Pancreas (tissue), 10 donors: ENCODE results near the gene POLR2B. TPM values are rescaled to one million over a fixed set of nuclear protein-coding genes. Genes with fewer than 3 reads are reported as not detected.

Experiments
- ATAC-seq, 4 donors: fragments of 200-7000 bp; cut with Tn5 transposase; one replicate each; pipeline versions ENCODE4 v1.8.0 to v1.9.1; 2020; ENCODE audit warnings: mild to moderate bottlenecking in 4 of 4, moderate library complexity in 4 of 4
- DNase-seq, 6 donors: peaks; one replicate each; pipeline ENCODE4 v3.0.0-alpha.2; 2020
- FAIRE-seq: peaks from 2 replicates; lab custom pipeline; 2012; peaks lifted over from hg19 to GRCh38; lab: Jason Lieb, UNC
- H3K27ac ChIP-seq, 4 donors: fragments of 200-600 bp; sonication (generic); 1 replicate in 3 of 4; 2 replicates in 1 of 4; pipeline versions ENCODE4 v1.5.0 to v1.8.0; 2020
- H3K27me3 ChIP-seq, 4 donors: fragments of 200-600 bp; one replicate each; pipeline ENCODE4 v1.8.0; 2021
- H3K36me3 ChIP-seq, 3 donors: fragments of 200-600 bp; sonication (generic) in 1 of 3; one replicate each; pipeline versions ENCODE4 v1.5.0 to v1.8.0; 2020 to 2021
- H3K4me1 ChIP-seq, 3 donors: fragments of 200-600 bp; one replicate each; pipeline ENCODE4 v1.8.0; 2021
- H3K4me3 ChIP-seq, 4 donors: fragments of 200-600 bp; sonication (generic) in 2 of 4; one replicate each; pipeline versions ENCODE4 v1.5.0 to v1.8.0; 2020 to 2021
- H3K9me3 ChIP-seq, 4 donors: fragments of 200-600 bp; one replicate each; pipeline ENCODE4 v1.8.0; 2021
- CTCF ChIP-seq, 4 donors: fragments of 200-600 bp; sonication (generic) in 3 of 4; IDR thresholded peaks; one replicate each; pipeline versions ENCODE4 v1.5.0 to v1.8.0; 2021; ENCODE audit warnings: antibody characterized with exemption in 4 of 4
- WGBS, 2 donors: extraction: QIAGEN DNeasy Blood & Tissue Kit; methylation state at CpG; one replicate each; pipeline ENCODE4 v1.1.7; 2013; 5-methylcytosine and 5-hydroxymethylcytosine counted together
- intact Hi-C, 3 donors: fragments of 100-400 bp; cut with DNase I; formaldehyde crosslinking; loops; one replicate each; pipeline versions ENCODE4 v1.11.1 to v1.14.2; 2022
- polyA plus RNA-seq, 2 donors: library from polyadenylated mRNA; stranded (reverse); fragments of 200-250 nt; gene quantifications; one replicate each; pipeline ENCODE4 v1.2.3, GENCODE V29; 2013
- total RNA-seq, 6 donors: library from RNA; stranded (reverse); fragmentation: NEBNext Ultra II Directional in 4 of 6; extraction: Animal tissue kit (Norgen Biotek cat#: 25700) in 4 of 6; gene quantifications; one replicate each; pipeline versions ENCODE4 v1.2.1 to v1.2.4, GENCODE V29; 2021 to 2023
- donor health status: healthy with polysubstance abuse.
- donor health status: DM: no; HTN: no; CAD: no; lungs with moderate emphysema.
- donor health status: DM: no; HTN: no; CAD: no.
- donor health status: control.
- donor health status: control.
- donor health status: Bipolar disorder and iron deficiency.
- donor health status: DM: yes; HTN: yes; CAD: no.
- donor health status: DM: no; HTN: no; CAD: no.
- donor health status: DM: no; HTN: no; CAD: no.
- donor health status: DM: yes; HTN: yes; CAD: no.

The POLR2B gene
- total and polyA plus RNA-seq, 8 donors: 19.2 to 48.2 (median 35.2) TPM

- no peaks in the 10 kb centered on the region for H3K9me3 ChIP-seq
- H3K36me3 ChIP-seq: no peaks in the 10 kb centered on the region
- intact Hi-C loops: no loop called here
- no peak for TF ChIP-seq CTCF (IDR thresholded peaks at IDR 0.05)
- no peak for ATAC-seq
- H3K27ac ChIP-seq: no peak overlapping the region
- no peak for FAIRE-seq
- DNase-seq: no peak
- H3K4me1 ChIP-seq: no peaks in the 10 kb centered on the region
- H3K27me3 ChIP-seq: no peaks in the 10 kb centered on the region
- 44 to 49% methylated on average over 2 of the region's 2 CpGs for WGBS, 2 donors
- no peak overlapping the region for H3K4me3 ChIP-seq
Observed at GRCh38 chr4:57039345-57039744, 60.6 kb downstream of the POLR2B start.

- no peak for TF ChIP-seq CTCF (IDR thresholded peaks at IDR 0.05)
- intact Hi-C loops: no loop called here
- 50 to 59% methylated on average over 6 of the region's 6 CpGs for WGBS, 2 donors
Observed at GRCh38 chr4:57040510-57040909, 61.8 kb downstream of the POLR2B start.

GRCh38 chr4:57041020-57041419 is 62.3 kb downstream of the POLR2B start:
- Histone ChIP-seq H3K9me3 (no peaks in the 10 kb centered on the region), H3K4me3 (no peak overlapping the region), H3K27me3 (no peaks in the 10 kb centered on the region), H3K36me3 (no peaks in the 10 kb centered on the region), H3K27ac (no peak overlapping the region), H3K4me1 (no peaks in the 10 kb centered on the region)
- WGBS, 2 donors: 79 to 81% methylated on average over 1 of the region's 1 CpG
- DNase-seq (no peak), FAIRE-seq (no peak), ATAC-seq (no peak)
- intact Hi-C loops: no loop called here
- TF ChIP-seq CTCF (IDR thresholded peaks at IDR 0.05): no peak

More at GRCh38 chr4:57040510-57040909, 61.8 kb downstream of the POLR2B start:
- Histone ChIP-seq H3K9me3 (no peaks in the 10 kb centered on the region), H3K36me3 (no peaks in the 10 kb centered on the region), H3K27me3 (no peaks in the 10 kb centered on the region), H3K4me3 (no peak overlapping the region), H3K27ac (no peak overlapping the region), H3K4me1 (no peaks in the 10 kb centered on the region)
- ATAC-seq (no peak), DNase-seq (no peak), FAIRE-seq (no peak)

- no peak for FAIRE-seq
- TF ChIP-seq CTCF (IDR thresholded peaks at IDR 0.05): no peak
- H3K27ac ChIP-seq: peak overlapping the region in 1 of 4 donors; percentile 26
- WGBS, 2 donors: 84% methylated on average over 5 of the region's 5 CpGs
- no peaks in the 10 kb centered on the region for H3K36me3 ChIP-seq
- peak in 3 of 4 donors; percentile 19 to 40 (median 24) for ATAC-seq
- H3K27me3 ChIP-seq: no peaks in the 10 kb centered on the region
- intact Hi-C loops: no loop called here
- DNase-seq: no peak
- H3K4me3 ChIP-seq: no peak overlapping the region
- H3K9me3 ChIP-seq: no peaks in the 10 kb centered on the region
- H3K4me1 ChIP-seq: no peaks in the 10 kb centered on the region
Observed at GRCh38 chr4:57042711-57043169, 64.0 kb downstream of the POLR2B start.

GRCh38 chr4:57043347-57044251 is 64.9 kb downstream of the POLR2B start:
- peak in 1 of 6 donors; percentile 23 for DNase-seq
- Histone ChIP-seq H3K9me3 (no peaks in the 10 kb centered on the region), H3K36me3 (no peaks in the 10 kb centered on the region), H3K4me1 (no peaks in the 10 kb centered on the region), H3K27me3 (no peaks in the 10 kb centered on the region), H3K4me3 (no peak overlapping the region), H3K27ac (peak overlapping the region in 1 of 4 donors; percentile 14)
- intact Hi-C loops: no loop called here
- WGBS, 2 donors: 66 to 72% methylated on average over 6 of the region's 6 CpGs
- no peak for TF ChIP-seq CTCF (IDR thresholded peaks at IDR 0.05)
- no peak for FAIRE-seq
- peak in 3 of 4 donors; percentile 50 to 56 (median 54) for ATAC-seq
